GM21717 (cell line): Measurements from ENCODE around the gene ATP6V1D.
"Not testable (repeated sequence)": the region's sequence is repeated elsewhere in the genome, so short reads cannot be mapped to it uniquely, and the experiment has no call there.

Experiments used
- ATAC-seq: cut with Tn5 transposase; IDR thresholded peaks from one replicate; pipeline ENCODE4 v1.9.1; 2021; ENCODE audit warnings: mild to moderate bottlenecking, moderate library complexity; ENCODE audit not compliant: unreplicated experiment

ATP6V1D gene

DNA sequence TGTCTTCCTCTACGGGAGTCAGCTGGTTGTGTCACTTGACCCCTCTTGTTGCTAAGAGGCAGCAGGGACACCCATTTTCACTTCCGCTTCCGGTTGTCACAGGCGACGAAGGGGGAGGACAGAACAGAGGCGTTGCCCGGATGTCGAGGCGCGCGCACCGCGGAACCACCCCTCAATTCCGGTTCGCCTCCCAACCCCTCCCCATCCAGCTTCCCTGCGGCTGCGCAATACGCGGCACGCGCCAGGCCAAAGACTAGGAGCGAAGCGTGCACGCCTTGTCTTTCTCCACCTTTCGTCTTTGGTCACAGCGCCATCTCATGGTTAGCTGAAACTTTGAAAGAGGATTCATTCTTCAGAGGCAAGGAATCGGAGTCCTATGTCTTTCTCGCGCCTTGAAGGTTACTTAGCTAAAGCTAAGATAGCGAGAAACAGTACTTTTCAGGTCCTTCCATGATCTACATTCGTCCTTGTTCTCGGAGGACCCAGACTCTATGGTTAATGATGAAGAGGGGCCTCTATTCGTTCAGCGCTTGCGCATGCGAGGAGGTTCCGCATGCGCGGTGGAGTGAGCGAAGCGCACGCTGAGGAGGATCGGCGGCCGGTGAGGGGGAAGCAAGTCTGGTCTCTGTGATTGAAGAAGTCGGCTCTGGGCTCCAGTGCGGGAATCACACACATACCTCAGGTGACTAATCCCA is at the start of gene ATP6V1D, which contains the start of gene EIF2S1:
Gene ATP6V1D, minus strand, starts transcription at position 30 of the 695 bp plus-strand sequence. CDS start 106 bp downstream, outside the sequence.
Gene EIF2S1, plus strand, starts transcription at position 554 of the 695 bp plus-strand sequence. CDS start 4,440 bp downstream, outside the sequence.
- ATAC-seq = peak; percentile 84

DNA sequence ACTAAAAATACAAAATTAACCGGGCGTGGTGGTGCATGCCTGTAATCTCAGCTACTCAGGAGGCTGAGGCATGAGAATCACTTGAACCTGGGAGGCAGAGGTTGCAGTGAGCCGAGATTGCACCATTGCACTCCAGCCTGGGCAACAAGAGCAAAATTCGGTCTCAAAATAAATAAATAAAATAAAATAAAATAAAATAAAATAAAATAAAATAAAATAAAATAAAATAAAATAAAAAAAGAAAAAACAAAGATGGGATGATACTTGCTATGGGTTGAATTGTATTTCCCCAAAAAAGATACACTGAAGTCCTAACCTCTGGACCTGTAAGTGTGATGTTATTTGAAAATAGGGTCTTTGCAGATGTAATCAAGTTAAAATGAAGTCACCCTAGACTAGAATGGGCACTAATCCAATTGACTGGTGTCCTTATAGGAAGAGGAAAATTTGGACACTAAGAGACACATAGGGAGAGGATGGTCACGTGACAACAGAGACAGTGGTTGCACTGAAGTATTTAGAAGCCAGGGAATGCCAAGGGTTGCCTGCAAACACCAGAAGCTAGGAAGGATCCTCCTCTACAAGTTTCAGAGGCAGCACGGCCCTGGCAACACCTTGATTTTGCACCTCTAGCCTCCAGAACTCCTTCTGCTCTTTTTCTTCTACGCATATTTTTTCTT is 48.7 kb upstream of the ATP6V1D start:
- not testable (repeated sequence) for ATAC-seq

DNA sequence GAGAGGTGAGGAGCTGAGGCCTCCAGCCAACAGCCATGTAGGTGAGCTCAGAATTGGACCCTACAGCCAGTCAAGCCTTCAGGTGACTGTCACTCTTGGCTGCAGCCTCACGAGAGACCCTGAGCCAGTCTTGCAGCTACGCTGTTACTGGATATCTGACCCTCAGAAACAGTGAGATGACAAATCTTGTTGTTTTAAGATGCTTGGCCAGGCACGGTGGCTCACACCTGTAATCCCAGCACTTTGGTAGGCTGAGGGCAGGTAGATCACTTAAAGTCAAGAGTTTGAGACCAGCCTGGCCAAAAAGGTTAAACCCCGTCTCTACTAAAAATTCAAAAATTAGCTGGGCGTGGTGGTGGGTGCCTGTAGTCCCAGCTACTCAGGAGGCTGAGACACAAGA is 46.2 kb upstream of the ATP6V1D start:
- no peak for ATAC-seq

DNA sequence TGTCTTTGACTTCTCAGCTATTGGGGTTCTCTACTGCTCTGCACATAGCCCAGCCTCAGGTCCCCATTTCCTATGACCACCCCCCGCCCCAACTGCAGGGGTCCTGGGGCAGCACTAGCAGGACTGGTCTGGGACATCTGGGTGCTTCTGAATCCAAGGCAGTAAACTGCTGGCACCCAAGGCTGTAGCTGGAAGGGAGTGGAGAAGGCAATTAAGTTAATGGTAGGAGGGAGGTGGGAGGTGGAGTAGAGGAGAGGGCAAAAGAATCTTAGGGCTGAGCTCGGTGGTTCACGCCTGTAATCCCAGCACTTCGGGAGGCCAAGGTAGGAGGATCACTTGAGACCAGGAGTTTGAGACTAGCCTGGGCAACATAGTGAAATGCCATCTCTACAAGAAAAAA is 40.8 kb upstream of the ATP6V1D start:
- ATAC-seq = no peak

DNA sequence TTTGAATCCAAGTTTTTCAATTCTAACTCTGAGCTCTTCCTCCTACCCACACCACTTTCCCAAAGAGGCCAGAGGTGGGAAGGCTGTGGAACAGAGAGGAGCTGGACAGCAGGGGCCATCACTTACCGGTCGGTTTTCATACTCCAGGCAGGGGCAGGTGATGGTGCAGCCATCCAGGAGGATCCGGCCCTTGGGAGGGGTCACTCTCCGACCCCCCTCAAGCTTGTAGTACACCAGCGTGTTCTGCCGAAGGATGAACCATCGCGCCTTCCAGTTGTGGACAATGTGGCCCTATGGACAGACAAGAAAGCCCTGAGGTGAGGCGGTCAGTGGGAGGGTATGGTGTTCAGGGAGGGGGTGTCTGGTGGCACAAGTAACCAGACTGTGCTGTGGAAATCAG is 37.9 kb upstream of the ATP6V1D start:
- no peak for ATAC-seq

DNA sequence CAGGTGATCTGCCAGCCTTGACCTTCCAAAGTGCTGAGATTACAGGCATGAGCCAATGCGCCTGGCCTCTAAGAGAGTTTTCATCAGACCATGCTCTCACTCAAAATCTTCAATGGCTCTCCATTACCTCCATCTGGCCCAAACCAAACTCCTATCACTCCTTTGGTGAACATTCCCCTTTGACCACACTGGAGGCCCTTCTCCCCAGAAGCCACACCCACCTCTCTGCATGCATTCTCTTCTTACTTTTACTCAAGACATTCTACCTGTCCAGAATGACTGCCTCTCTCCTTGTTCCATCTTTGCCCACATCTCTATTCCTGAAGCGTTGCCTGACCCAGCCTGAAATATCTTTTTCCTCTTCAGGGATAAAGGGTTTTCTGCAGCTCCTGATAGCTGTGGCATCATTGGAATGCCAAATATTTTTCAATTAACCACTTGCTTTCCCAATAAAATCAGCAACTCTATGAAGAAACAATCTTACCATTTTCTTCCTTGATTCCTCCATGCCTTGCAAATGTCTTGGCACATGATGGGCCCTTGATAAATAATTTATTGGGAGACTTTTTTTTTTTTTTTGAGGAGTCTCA is 36.9 kb upstream of the ATP6V1D start:
- ATAC-seq = no peak

DNA sequence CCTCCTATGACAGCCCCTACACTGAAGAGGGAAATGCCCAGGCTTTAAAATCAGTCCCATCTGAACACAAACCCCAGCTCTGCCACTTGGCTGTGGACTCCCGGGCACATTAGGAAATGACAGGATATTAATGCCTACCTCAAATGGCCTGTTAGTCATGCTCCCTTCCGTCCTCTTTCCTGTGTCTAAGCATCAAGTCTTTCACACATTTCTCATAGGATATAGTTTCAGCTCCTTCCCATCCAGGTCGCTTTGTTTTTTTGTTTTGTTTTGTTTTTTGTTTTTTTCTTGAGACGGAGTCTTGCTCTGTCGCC is 36.2 kb upstream of the ATP6V1D start:
- no peak for ATAC-seq

DNA sequence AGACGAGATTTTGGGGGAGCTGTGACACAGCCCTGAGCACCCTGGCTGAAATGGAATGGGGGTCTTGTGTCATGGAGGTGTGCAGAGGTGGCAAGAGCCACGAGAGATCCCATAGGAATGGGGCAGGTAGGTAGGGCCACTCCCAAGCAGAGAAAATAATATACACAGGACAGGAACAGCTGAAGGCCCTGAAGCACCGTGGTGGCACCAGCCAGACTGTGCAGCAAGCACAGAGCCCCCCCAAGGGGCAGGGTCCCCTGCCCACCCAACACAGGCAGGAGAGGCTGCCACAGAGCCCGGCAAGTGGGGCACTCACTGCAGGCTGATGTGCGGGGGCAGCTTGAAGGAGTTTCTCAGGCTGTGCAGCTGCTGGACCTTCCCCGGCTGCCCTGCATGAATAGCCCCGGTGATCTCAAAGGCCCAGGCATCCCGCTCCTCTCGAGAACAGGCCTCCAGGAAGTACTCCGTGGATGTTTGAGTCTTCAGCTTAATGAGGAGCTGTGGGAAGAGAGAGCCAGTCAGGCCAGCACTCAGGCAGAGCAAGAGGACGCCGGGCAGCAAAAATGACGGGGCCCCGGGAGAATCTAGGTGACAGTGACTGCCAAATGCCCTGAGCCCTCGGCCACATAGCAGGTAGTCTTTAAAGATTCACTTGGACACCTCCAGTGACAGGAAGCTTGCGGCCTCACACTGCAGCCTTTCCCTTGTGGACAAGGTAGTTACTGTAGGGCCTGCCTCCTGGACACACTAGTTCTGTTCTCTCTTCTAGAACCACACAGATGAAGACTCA is 35.7 kb upstream of the ATP6V1D start:
- no peak for ATAC-seq

DNA sequence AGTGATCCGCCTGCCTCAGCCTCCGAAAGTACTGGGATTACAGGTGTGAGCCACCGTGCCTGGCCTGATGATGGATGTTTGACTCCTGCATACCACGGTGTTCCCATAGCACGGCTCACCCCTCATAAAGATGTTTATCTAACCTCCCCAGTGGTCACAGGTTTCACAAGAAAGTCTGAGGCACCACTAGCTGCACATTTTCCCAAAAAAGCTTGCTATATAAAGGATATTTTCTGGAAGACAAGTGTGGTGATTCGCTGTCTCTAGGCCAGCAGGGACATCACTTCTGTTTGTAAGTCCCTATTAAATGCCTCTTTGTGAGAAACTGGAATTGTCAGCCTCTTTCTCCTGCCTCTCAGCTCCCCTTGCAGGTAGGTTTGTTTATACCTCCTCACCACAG is 34.1 kb upstream of the ATP6V1D start:
- ATAC-seq = no peak

DNA sequence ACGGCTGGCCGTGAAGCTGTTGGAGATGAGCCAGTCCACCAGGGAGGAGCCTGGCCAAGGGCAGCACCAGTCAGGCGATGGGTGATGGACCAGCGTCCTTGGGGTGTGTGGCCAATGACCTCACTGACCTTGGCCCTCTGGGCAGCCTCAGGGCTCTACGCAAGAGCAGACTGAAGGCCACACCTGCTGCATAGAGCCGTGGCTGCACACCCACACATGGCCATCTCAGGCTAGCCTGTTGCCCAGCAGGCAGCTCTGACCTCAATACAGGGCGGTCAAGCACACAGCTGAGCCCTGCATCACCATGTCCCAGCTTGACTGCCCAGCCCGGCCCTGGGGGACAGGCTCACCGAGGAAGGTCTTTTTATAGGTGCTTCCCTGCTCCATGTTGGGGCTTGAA is 33.2 kb upstream of the ATP6V1D start:
- no peak for ATAC-seq

DNA sequence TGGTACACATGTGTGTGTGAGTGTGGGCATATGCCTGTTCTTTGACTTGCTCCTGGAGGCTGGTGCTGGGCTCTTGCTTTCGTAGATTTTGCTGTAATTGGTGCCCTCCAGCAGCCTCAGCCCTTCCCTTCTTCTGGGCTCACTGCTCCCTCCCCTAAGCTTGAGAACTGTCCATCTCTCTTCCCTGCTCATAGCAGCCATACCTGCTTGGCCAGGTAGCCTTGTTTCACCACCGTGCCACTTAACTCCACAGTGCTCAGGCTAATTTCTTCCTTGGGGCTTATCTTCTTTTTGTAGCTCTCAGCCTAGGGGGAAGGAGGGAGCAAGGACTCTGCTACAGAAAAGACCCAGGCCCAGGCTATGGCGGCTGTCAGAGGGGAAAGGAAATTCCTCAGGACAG is 32.5 kb upstream of the ATP6V1D start:
- ATAC-seq = no peak

DNA sequence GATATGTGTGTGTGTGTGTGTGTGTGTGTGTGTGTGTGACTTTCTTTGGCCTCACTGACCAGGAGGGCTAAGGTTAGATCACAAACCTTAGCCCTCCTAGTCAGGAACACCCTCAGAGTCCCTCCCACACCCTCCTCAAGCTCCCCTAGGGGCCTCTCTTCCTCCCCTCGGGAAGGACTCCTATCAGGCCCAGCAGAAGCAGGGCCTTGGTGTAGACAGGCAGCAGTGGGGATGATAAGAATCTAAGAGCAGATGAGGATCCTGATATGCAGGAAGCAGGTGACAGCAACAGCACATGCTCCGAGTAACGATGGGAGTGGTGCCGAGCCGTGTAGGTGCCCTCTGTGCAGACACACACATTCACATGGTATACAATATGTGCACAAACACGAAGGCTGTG is 31.7 kb upstream of the ATP6V1D start:
- ATAC-seq = no peak

DNA sequence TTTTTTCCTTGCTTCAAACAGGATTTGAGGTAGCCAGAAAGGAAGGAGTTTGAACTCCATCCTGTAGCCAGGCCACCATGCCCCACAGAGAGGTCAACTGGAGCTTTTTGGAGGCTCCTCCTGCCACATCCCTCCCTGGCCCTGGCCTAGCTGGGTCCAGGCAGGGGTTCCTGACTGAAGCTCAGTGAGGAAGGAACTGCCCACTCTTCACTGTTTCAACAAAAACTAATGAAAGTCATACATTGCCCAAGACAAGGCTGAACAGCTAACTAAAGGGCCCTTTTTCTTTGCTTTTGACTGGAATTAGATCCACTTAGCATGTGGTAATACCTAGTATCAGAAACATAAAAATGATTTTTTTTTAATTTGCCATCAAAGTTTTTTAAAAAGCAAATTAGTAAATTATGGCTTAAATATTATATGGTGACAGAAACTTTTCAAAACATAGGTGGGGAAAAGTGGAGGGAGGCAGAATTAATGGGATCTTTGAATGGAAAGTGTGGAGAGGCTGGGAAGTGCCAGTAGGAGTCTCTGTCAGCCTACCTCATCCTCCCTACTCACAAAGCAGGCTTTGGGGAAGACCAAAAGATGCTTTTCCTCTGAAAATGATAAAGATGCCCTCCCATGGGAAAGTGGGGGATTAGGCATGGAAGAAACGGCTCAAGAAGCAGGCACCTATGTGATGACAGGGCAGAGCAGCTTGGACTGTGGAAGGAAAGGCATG is 30.4 kb upstream of the ATP6V1D start:
- ATAC-seq = no peak

DNA sequence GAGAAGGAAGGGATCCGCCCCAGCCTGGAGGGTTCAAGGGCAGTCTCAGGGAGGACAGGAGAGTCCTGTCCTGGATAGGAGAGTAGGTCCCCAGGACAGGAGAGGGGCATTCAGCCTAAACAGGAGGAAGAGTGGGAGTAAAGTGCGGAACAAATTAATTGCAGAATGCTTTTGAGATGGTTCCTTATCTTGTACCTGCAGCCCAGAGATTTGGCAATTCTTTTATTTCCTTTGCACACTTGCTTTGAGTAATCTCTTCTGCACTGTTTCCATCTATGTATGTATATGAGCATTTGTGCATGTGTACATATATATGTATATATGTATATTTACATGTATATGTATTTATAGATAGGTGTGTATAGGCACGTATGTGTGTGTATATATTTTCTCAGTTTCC is 29.7 kb upstream of the ATP6V1D start:
- ATAC-seq = no peak

DNA sequence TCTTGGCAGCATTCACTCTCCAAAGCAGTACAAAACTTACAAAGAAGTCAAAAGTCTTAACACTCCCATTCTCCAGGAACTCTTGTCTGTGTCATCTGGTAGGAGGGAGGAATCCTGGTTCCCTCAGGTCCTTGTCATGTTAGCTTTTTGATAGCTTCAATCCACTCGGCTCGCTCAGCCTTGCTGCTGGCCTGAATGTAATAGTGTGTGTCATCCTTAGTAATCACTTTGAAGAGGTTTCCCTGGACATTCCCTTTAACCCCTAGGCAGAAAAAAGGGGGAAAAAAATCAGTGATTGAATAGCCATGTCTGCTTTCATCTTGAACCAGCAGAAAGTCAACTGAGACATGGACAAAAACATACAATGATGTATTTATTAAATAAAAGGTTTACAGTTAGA is 27.6 kb upstream of the ATP6V1D start:
- no peak for ATAC-seq

DNA sequence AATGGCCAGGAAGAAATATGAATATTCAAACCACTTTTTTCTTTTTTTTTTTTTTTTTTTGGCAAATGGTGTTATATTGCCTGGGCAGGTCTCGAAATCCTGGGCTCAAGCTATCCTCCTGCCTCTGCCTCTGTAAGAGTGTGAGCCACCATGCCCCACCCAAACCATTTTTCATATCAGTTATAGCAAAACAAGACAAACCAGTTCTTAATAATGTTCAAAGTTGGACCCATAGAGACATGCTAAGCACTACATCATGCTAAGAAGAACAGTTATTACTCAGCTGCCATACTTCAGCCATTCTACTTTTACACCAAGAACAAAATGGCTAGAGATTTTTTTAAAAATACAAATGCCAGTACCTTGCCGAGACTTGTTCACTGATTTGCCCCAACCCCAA is 26.0 kb upstream of the ATP6V1D start:
- ATAC-seq = no peak

DNA sequence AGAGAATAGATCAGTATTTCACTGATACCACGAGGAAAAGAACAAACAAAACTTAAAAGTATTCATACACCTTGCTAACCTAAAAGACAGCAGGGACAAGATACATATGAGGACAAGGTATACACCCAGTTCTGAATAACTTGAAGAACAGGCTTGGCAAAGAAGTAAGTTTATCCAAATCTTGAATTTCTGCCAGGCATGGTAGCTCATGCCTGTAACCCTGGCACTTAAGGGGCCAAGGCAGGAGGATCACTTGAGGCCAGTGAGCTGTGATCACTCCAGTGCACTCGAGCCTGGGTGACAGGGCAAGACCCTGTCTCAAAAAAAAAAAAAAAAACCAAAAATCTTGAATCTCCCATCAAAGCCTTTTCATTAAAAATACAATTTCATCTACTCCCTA is 25.5 kb upstream of the ATP6V1D start:
- ATAC-seq = no peak

DNA sequence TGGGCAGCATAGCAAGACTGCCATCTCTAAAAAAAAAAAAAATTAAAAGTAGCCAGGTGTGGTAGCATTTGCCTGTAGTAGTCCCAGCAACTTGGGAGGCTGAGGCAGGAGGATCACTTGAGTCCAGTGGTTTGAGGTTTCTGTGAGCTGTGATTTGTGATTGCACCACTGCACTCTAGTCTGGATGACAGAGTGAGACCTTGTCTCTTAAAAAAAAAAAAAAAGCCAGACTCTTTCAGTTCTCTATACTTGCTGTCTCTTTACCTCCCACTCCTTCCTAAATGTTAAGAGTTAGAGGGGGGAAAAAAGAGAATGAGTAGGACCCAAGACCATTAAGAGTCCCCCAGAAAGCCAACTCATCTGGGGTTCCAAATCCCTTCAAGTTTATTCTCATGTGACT is 18.3 kb upstream of the ATP6V1D start:
- ATAC-seq = no peak

DNA sequence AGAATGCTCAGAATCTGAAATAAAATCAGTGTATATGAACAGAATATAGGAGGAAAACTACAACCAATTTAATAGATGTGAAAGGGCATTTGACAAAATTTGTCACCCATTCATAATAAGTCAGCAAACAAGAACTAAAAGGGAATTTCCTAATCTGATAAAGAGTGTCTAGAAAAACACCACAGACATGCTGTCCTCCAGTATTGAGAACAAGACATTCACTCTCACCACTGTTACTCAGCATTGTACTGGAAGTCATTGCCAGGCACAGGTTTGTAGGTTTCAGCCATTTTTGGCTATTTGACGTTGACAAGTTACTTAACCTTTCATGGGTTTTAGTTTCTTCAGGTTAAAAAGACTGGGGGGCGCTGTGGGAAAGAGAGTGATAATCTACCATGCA is 13.7 kb upstream of the ATP6V1D start:
- no peak for ATAC-seq

DNA sequence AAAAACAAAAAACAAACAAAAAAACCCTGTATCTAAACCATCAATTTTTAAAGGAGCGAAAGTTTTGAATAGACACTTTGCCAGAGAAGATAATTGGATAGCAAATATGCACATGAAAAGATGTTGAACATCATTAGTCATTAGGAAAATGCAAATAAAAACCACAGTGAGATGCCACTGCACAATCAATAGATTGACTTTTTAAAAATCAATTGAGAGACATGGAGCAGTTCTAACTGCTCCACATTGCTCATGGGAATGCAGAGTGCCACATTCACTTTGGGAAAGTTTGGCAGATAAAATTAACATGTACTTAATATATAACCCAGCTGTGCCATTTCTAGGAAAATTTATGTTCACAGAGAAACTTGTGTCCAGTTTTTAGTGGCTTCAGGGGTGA is 13.2 kb upstream of the ATP6V1D start:
- no peak for ATAC-seq
